GM18498 (cell line): ENCODE data around the gene ALDH7A1.
"Not testable (repeated sequence)": the region's sequence is repeated elsewhere in the genome, so short reads cannot be mapped to it uniquely, and the experiment has no call there.

ENCODE experiments used
- ATAC-seq: cut with Tn5 transposase; IDR thresholded peaks from one replicate; pipeline ENCODE4 v1.9.1; 2021; ENCODE audit warnings: mild to moderate bottlenecking, moderate library complexity; ENCODE audit not compliant: unreplicated experiment

Gene ALDH7A1

DNA sequence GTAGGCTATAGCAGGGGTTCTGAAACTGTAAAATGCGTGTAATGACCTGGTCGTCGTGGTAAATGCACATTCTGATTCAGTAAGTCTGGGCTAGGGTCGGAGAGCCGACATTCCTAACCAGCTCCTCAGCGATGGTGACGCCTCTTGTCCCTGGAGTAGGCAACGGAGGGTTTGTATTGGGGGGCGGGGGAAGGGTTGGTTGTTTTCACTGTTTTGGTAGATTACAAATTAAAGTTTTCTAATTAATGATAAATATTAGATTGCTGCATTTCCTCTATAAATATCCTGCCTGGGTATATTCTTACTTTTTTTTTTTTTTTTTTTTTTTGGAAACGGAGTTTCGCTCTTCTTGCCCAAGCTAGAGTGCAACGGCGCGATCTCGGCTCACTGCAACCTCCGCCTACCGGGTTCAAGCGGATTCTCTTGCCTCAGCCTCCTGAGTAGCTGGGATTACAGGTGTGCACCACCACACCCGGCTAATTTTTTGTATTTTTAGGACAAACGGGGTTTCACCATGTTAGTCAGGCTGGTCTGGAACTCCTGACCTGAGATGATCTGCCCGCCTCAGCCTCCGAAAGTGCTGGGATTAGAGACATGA is 566 bp upstream of the ALDH7A1 start:
- no peak for ATAC-seq

DNA sequence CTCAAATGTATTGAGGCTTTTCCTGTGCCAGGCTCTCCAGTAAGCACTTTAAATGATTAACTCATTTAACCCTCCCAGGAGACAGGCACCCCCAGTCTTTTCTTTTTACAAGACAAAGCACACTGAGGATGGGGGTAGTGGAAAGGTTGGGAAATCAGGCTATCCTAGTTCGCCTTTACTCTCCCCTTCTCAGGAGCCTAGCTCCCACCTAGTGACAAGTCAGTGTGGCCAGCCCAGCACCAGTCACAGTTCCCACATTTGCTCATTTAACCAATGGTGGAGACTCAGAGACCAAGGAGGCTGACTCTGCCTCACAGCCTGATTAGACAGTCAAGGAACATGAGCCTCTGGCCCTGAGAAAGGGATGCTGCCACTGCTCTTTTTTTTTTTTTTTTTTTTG is 3.5 kb downstream of the ALDH7A1 start:
- ATAC-seq: no peak

DNA sequence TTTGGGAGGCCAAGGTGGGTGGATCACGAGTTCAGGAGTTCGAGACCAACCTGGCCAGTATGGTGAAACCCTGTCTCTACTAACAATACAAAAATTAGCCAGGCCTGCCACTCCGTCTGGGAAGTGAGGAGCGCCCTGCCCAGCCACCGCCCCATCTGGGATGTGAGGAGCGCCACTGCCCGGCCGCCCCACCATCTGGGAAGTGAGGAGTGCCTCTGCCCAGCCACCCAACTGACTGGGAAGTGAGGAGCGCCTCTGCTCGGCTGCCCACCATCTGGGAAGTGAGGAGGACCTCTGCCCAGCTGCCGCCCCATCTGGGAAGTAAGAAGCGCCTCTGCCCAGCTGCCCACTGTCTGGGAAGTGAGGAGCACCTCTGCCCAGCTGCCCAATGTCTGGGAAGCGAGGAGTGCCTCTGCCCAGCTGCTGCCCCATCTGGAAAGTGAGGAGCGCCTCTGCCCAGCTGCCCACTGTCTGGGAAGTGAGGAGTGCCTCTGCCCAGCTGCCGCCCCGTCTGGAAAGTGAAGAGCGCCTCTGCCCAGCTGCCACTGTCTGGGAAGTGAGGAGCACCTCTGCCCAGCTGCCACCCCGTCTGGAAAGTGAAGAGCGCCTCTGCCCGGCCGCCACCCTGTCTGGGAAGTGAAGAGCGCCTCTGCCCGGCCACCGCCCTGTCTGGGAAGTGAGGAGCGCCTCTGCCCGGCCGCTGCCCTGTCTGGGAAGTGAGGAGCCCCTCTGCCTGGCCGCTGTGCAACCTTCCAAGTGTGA is 5.3 kb downstream of the ALDH7A1 start:
- no peak for ATAC-seq

DNA sequence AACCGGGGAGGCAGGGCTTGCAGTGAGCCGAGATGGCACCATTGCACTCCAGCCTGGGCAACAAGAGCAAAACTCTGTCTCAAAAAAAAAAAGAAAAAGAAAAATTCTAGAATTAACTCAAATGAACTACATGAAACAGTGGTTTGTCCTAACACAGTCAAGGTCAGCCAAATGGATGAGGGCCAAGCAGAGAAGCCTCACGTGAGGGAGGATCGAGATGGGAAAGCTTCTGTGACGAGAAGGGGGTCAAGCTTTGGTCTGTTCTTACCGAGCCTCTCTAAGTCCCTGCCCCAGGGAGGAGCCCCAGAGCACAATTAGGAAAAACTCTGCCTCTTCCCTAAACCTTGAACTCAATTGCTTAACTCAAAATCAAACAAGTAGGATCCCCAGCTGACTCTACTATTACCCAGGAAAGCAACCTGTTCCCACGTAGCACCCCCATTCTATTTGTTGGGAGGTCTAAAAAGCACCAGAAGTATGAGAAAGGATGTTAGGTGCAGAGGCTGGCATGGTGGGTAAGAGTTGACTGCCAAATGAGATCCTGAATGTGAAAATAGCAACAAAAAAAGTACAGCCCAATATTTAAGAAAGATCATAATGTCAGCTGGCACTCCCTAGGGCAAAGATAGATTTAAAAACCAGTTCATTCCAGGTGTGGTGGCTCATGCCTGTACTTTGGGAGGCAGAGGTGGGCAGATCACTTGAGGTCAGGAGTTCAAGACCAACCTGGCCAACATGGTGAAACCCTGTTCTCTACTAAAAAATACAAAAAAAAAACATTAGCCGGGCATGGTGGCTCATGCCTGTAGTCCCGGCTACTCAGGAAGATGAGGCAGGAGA is 7.2 kb downstream of the ALDH7A1 start:
- ATAC-seq: no peak

DNA sequence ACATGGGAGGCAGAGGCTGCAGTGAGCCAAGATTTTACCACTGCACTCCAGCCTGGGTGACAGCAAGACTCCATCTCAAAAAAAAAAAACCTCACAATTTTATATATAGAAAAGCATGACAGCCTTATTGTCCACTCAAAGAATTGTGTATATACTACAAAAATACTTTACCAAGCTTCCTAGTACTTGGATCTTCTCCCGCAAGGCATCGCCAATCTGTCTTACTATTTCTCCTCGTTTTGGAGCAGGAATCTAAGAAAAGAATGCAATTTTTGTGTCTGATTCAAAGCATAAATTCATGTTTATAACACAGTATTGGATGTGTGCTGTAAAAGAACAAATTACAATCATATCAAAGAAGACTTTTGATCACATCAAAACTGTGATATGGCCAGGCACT is 11.3 kb downstream of the ALDH7A1 start:
- no peak for ATAC-seq

DNA sequence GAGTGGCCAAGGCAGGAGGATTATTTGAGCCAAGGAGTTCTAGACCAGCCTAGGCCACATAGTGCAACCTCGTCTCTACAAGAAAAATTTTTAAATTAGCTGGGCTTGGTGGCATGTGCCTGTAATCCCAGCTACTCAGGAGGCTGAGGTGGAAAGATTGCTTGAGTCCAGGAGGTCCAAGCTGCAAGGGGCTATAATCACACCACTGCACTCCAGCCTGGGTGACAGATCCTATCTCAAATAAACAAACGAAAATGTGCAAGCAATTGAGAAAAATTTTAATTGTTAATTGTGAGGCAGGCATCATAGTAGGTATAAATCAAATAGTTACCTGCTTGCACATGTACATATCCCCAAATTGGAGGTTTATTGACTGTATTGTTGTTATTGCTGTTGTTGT is 15.3 kb downstream of the ALDH7A1 start:
- ATAC-seq: no peak

DNA sequence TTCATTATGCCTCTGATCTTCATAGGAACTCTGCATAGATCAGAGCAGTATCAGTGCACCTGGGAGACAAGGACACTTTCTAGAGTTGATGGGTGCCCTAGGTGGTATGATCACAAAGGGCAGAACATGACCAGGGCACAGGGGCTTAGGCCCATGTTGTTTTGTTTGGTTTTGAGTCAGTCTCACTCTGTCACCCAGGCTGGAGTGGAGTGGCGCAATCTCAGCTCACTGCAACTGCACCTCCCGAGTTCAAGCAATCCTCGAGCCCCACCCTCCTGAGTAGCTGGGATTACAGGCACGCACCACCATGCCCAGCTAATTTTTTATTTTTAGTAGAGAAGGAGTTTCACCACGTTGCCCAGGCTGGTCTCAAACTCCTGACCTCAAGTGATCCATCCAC is 17.6 kb downstream of the ALDH7A1 start:
- no peak for ATAC-seq

DNA sequence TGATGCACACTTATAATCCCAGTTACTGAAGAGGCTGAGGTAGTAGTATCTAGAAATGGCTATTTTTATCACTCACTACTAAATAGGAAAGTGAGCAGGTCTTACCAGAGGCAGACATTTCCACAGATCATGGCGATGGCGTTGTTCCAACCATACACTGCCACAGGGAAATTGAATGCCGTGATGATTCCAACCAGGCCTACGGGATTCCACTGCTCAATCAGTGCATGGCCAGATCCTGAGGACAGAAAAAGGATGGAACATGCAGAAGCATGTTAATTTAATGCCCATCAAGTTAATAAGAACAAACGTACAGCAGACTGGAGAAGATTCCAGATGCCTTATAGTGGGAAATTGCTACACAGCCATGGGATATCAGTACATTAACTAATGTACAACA is 18.0 kb downstream of the ALDH7A1 start:
- no peak for ATAC-seq

DNA sequence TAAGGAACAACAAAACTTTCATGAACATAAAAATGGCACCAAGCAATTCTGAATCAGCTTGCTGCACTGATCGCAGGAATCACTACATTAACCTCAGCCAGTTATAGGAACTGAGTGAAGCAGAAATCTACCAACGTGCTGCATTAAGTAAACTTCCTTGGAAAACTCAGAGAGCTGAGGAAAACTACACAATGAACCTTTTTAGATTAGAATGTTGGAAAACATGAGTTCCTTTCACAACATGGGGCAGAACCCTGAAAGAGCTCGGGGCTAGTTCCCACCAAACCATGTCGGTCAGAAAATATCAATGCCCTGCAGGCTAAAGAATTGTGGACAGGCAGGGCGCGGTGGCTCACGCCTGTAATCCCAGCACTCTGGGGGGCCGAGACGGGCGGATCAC is 19.4 kb downstream of the ALDH7A1 start:
- no peak for ATAC-seq

DNA sequence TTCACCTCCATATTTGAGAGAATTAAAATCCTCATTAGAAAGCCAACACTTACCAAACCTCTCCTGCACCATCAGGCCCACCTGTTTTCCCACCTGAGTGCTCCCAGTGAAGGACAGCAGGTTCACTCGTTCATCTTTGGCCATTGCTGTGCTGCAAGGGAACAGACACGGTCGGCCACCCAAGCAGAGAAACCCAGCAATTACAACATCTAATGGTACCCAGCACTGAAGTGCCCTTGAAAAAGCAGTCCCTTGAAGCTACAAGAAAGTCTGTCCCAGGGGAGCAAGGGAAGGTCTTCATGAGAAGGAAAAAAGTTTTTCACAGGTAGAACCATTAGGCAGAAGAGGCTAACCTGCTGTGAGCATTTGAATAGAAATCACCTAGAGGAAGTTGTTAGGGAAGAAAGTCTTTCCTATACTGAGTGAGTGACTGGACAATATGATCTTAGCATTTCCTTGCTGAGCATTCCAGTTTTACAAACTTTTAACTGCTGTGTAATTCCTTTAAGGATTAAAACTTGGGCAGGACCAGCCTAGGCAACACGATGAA is 26.7 kb downstream of the ALDH7A1 start:
- ATAC-seq: no peak

DNA sequence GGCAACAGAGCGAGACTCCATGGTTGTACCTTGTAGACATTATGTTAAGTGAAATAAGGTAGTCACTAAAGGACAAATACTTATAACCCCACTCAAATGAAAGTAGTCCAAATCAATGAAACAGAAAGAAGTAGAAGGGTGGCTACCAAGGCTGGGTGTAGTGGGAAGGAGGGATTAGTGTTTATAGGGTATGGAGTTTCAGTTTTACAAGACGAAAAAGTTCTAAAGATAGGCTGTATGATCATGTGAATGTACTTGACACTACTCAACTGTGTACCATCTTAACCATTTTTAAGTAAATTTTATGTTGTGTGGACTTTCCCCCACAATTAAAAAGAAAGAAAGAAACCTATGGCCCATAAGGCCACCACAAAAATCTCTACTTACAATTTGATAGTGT is 32.2 kb downstream of the ALDH7A1 start:
- ATAC-seq: peak; percentile 88

DNA sequence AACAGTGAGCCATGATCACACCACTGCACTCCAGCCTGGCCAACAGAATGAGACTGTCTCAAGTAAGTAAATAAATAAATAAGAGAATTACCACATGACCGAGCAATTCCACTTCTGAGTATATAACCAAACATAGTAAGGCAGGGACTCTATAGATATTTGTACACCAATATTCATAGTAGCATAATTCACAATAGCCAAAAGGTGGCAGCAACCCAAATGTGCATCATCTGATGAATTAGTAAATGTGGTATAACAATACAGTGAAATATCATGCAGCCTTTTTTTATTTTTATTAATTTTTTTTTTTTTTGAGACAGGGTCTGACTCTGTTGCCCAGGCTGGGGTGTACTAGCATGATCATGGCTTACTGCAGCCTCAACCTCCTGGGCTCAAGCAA is 33.1 kb downstream of the ALDH7A1 start:
- ATAC-seq: no peak

DNA sequence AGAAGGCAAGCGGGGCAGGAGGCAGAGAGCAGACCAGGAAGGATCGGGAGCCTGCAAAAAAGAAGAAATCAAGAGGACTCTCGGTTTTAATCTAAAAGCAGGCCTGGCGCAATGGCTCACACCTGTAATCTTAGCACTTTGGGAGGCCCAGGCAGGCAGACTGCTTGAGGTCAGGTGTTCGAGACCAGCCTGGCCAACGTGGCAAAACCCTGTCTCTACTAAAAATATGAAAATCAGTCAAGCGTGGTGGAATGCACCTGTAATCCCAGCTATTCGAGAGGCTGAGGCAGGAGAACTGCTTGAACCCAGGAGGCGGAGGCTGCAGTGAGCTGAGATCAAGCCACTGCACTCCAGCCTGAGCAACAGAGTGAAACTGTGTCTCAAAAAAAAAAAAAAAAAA is 39.9 kb downstream of the ALDH7A1 start:
- ATAC-seq: not testable (repeated sequence)

DNA sequence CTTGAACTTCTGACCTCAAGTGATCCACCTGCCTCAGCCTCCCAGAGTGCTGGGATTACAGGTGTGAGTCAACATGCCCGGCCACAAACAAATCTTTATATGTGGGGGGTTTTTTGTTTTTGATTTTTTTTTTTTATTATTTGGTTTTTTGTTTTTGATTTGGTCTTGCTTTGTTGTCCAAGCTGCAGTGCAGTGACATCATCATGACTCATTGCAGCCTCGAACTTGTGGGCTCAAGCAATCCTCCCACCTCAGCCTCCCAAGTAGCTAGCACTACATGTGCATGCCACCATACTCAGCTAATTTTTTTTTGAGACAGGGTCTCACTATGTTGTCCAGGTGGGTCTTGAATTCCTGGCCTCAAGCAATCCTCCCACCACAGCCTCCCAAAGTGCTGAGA is 42.4 kb downstream of the ALDH7A1 start:
- ATAC-seq: no peak

DNA sequence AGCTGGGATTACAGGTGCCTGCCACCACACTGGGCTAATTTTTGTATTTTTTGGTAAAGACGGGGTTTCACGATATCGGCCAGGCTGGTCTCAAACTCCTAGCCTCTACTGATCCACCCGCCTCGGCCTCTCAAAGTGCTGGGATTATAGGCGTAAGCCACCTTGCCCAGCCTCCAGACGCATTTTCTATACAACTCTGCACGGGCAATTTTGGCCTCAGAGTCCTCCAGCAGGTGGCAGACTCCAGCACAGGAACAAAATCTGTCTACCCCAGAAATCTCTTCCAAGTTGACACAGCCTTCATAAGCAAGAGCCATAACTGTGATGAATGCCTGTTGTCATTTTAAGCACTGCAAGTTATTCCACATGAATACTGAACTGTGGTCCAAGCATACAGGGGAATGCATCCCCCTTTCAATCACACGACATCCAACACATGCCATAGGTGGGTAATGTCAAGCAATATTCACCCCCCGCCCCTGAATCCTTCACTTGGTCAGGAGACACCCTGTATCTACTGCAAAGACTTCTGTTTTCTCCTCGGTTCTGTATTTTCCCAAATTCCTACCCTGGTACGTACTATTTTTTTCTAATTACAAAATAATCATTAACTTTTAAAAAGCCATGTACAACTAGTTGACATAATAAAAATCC is 50.8 kb downstream of the ALDH7A1 start:
- ATAC-seq: peak; percentile 61

DNA sequence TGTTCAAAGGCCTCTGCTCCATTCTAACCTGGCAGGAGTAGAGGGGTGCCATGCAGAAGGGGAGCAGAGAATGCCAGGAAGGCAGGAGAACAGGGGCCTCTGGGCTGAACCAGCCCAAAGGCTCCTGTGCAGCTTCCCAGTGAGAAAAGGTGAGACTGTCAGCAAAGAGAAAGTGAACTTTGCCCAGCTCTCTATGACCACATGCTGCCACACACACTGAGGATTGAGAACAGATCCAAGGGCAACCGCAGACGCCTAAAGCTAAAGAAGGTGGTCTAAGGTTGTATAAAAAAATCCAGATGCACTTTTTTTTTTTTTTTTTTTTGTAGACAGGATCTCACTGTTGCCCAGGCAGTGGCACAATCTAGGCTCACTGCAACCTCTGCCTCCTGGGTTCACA is 51.4 kb downstream of the ALDH7A1 start:
- no peak for ATAC-seq

DNA sequence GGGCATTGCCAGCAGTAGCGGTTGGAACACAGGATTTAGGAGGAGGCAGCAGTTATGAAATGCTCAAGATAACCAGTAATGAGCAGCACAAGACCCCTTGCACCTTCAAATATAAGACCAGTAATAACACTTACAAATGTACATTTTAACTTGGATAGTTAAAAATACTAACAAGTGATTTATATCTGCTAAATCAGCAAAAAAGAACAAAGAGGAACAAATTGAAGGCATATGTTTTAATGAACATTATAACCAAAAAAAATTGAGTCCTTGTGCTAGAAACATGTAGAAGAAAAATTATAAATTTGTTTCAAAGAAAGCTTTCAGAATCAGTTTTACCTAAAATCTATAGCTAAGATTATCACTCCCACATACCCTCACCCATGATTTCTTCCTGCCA is 52.0 kb downstream of the ALDH7A1 start:
- ATAC-seq: no peak

DNA sequence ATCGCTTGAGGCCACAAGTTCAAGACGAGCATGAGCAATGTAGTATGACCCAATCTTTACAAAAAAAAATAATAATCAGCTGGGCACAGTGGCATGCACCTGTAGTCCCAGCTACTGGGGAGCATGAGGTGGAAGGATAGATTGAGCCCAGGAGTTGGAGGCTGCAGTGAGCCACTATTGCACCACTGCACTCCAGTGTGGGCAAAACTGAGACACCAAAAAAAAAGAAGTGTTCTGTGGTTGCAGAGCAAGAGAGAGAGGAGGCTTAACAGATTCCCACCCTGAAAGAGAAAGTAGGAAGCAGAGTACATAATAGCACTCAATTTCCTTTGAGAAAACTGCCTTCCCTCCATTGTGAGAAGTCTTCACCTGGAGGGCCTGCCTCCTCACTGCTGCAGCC is 52.6 kb downstream of the ALDH7A1 start:
- ATAC-seq: no peak

DNA sequence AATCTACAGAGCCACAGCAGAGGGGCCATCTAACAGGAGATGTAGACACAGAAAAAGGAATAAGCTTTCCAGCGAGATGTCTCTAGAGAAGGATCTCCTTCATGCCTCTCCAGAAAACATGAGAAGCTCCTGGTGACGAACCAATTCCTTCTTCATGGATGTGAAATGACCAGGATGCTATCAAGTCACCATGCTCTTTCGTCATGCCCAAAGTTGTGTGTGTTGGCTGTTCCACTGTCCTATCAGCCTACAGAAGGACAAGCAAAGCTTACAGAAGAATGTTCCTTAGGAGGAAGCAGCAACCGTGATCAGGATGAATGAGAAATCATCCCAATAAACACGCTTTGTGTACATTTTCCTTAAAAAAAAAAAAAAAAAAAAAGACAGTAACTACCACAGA is 54.4 kb downstream of the ALDH7A1 start:
- ATAC-seq: no peak

DNA sequence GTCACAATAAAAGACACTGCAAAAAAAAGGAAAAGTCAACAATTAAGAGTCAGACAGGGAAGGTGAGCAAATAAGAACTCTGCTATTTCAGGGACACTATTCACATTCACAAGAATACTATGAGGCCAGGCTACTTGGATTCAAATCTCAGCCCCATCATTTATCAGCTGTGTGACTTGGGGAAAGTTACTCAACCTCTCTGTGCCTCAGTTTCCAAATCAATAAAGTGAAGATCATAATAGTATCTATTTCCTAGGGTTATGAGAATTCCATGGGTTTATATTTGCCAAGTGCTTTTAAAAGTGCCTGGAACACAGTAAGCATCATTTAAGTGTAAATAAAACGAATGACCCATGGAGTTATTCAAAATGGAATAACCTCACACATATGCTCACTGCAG is 56.4 kb downstream of the ALDH7A1 start:
- no peak for ATAC-seq

DNA sequence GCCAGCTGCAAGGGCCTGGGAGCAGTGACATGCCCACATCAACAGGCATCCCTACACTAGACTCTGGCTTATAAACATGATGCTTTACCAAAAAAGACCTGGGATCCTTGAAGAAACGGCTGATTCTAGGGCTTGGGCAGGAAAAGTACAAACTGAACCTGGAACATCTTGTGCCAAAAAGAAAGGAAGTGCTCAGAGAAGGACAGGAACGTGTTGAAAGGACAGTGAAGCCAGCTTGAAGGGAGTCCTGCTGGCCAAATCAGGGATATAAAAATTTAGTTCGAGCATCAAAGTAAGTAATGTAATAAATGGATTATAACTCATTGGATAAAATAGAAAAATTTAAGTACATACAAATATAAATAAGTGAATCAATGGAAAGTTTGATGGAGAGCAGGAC is 58.1 kb downstream of the ALDH7A1 start:
- ATAC-seq: no peak
